NCI-H345 (cell line): ENCODE measurements around the gene CDC42BPB.

Experiments
- DNase-seq: peaks from one replicate; lab custom pipeline; 2025; lab: John Stamatoyannopoulos, UW

Gene CDC42BPB

GRCh38 chr14:103094406-103095209 is 37.3 kb upstream of the CDC42BPB start, which contains the start of gene EXOC3L4:
Gene EXOC3L4 (plus strand): TSS chr14:103094725. CDS start chr14:103100220, 5,495 bp downstream.
- DNase-seq: no peak

- no peak for DNase-seq
Measured at GRCh38 chr14:103093856-103094405, 36.6 kb upstream of the CDC42BPB start.

- DNase-seq: no peak
Measured at GRCh38 chr14:103091883-103092222, 34.5 kb upstream of the CDC42BPB start.

GRCh38 chr14:103091041-103091882 is 33.9 kb upstream of the CDC42BPB start:
- no peak for DNase-seq

- DNase-seq: no peak
Measured at GRCh38 chr14:103090481-103091020, 33.2 kb upstream of the CDC42BPB start.

GRCh38 chr14:103089386-103090335 is 32.3 kb upstream of the CDC42BPB start:
- DNase-seq: no peak

GRCh38 chr14:103088921-103089320 is 31.6 kb upstream of the CDC42BPB start:
- no peak for DNase-seq

- DNase-seq: no peak
Measured at GRCh38 chr14:103087343-103087835, 30.0 kb upstream of the CDC42BPB start.

- no peak for DNase-seq
Measured at GRCh38 chr14:103086771-103087342, 29.5 kb upstream of the CDC42BPB start.

- no peak for DNase-seq
Measured at GRCh38 chr14:103085106-103086091, 28.1 kb upstream of the CDC42BPB start.

GRCh38 chr14:103084021-103084919 is 26.9 kb upstream of the CDC42BPB start, which contains the start of gene LBHD2:
Gene LBHD2 (plus strand): TSS chr14:103084210. CDS start chr14:103086013, 1,803 bp downstream.
- DNase-seq: no peak

GRCh38 chr14:103081951-103082350 is 24.6 kb upstream of the CDC42BPB start:
- no peak for DNase-seq

- no peak for DNase-seq
Measured at GRCh38 chr14:103078860-103079587, 21.7 kb upstream of the CDC42BPB start.

GRCh38 chr14:103078420-103078749 is 21.0 kb upstream of the CDC42BPB start:
- peak; percentile 78 for DNase-seq

- no peak for DNase-seq
Measured at GRCh38 chr14:103074729-103075367, 17.5 kb upstream of the CDC42BPB start.

- DNase-seq: no peak
Measured at GRCh38 chr14:103073876-103074728, 16.8 kb upstream of the CDC42BPB start.
